GM12878 (cell line): ENCODE results near the gene HSD17B14.

Experiments
- HCFC1 ChIP-seq: fragments of 150-350 bp; IDR thresholded peaks from 2 replicates; pipeline ENCODE4 v1.6.1; 2014; ENCODE audit warnings: low read length
- PML ChIP-seq: IDR thresholded peaks from 2 replicates; pipeline ENCODE4 v1.6.1; 2012; ENCODE audit warnings: low read length, inconsistent platforms
- ZNF592 ChIP-seq: fragments of 450-650 bp; IDR thresholded peaks from 2 replicates; pipeline ENCODE4 v1.6.1; 2017; ENCODE audit warnings: mild to moderate bottlenecking, moderate library complexity

- no peak for TF ChIP-seq ZNF592
- TF ChIP-seq PML = no peak
- no peak for TF ChIP-seq HCFC1
Observed at GRCh38 chr19:48793271-48793670, 43.0 kb downstream of the HSD17B14 start.
